HS-5 (cell line): Measurements from ENCODE around the gene BACE1.
A peak's percentile ranks its signal among the peaks of the same experiment; 100 is the strongest.

Source experiments
- DNase-seq: peaks from one replicate; pipeline ENCODE4 v3.0.0-alpha.2; 2012; ENCODE audit warnings: low read depth

BACE1 gene

GRCh38 chr11:117309310-117309709, 6.7 kb downstream of the BACE1 start:
- no peak for DNase-seq

- DNase-seq = no peak
Observed at GRCh38 chr11:117305145-117305544, 10.9 kb downstream of the BACE1 start.

GRCh38 chr11:117303646-117304315, 12.3 kb downstream of the BACE1 start:
- DNase-seq = no peak

GRCh38 chr11:117303101-117303500, 13.0 kb downstream of the BACE1 start:
- no peak for DNase-seq

- no peak for DNase-seq
Observed at GRCh38 chr11:117302228-117302627, 13.8 kb downstream of the BACE1 start.

GRCh38 chr11:117300773-117301172, 15.3 kb downstream of the BACE1 start:
- DNase-seq = no peak

- no peak for DNase-seq
Observed at GRCh38 chr11:117300283-117300663, 15.8 kb downstream of the BACE1 start.

- no peak for DNase-seq
Observed at GRCh38 chr11:117299351-117300282, 16.4 kb downstream of the BACE1 start.

GRCh38 chr11:117298195-117298594, 17.9 kb downstream of the BACE1 start:
- no peak for DNase-seq

- no peak for DNase-seq
Observed at GRCh38 chr11:117296881-117297280, 19.2 kb downstream of the BACE1 start.

GRCh38 chr11:117295438-117296137, 20.5 kb downstream of the BACE1 start:
- no peak for DNase-seq

GRCh38 chr11:117292616-117293015, 23.4 kb downstream of the BACE1 start:
- DNase-seq = no peak

GRCh38 chr11:117290809-117291396, 25.2 kb downstream of the BACE1 start, which contains the start of gene BACE1-AS:
Gene BACE1-AS (plus strand): TSS chr11:117291346.
- no peak for DNase-seq

- DNase-seq = no peak
Observed at GRCh38 chr11:117289795-117290194, 26.3 kb downstream of the BACE1 start.

- no peak for DNase-seq
Observed at GRCh38 chr11:117287668-117288067, 28.4 kb downstream of the BACE1 start.

GRCh38 chr11:117286588-117286987, 29.5 kb downstream of the BACE1 start:
- DNase-seq = no peak

GRCh38 chr11:117284053-117284452, 32.0 kb downstream of the BACE1 start:
- DNase-seq = no peak

GRCh38 chr11:117282956-117283355, 33.1 kb downstream of the BACE1 start:
- DNase-seq = no peak

GRCh38 chr11:117281869-117282268, 34.2 kb downstream of the BACE1 start:
- no peak for DNase-seq

- peak; percentile 88 for DNase-seq
Observed at GRCh38 chr11:117281159-117281558, 34.9 kb downstream of the BACE1 start.

- no peak for DNase-seq
Observed at GRCh38 chr11:117279711-117280376, 36.2 kb downstream of the BACE1 start.

GRCh38 chr11:117278347-117278746, 37.7 kb downstream of the BACE1 start:
- no peak for DNase-seq
